ENCODE measurements around the gene PTPN4.

The PTPN4 gene

GRCh38 chr2:119947535-119947934 lies 187.8 kb downstream of the PTPN4 start:
- H3K4me3 ChIP-seq = no peak overlapping the region
- no peak for DNase-seq (ENCODE audit: low spot score)
- no peak for TF ChIP-seq CTCF (IDR thresholded peaks at IDR 0.05)
- H3K27ac ChIP-seq = no peak overlapping the region

- TF ChIP-seq CTCF (IDR thresholded peaks at IDR 0.05) = no peak
- no peak for DNase-seq (ENCODE audit: low spot score)
- Histone ChIP-seq H3K27ac (no peak overlapping the region), H3K4me3 (no peak overlapping the region)
Observed at GRCh38 chr2:119950966-119951365, 191.2 kb downstream of the PTPN4 start.

- TF ChIP-seq CTCF (IDR thresholded peaks at IDR 0.05) = no peak
- Histone ChIP-seq H3K27ac (no peak overlapping the region), H3K4me3 (no peak overlapping the region)
- DNase-seq (ENCODE audit: low spot score) = no peak
Observed at GRCh38 chr2:119958670-119959268, 199.0 kb downstream of the PTPN4 start.

- DNase-seq (ENCODE audit: low spot score) = no peak
- H3K27ac ChIP-seq = no peak overlapping the region
- no peak overlapping the region for H3K4me3 ChIP-seq
- TF ChIP-seq CTCF (IDR thresholded peaks at IDR 0.05) = no peak
Observed at GRCh38 chr2:119960821-119961220, 201.1 kb downstream of the PTPN4 start.

- TF ChIP-seq CTCF (IDR thresholded peaks at IDR 0.05) = no peak
- DNase-seq (ENCODE audit: low spot score) = no peak
Observed at GRCh38 chr2:119981896-119982295, 222.2 kb downstream of the PTPN4 start.

GRCh38 chr2:119982506-119982905 lies 222.8 kb downstream of the PTPN4 start:
- TF ChIP-seq CTCF (IDR thresholded peaks at IDR 0.05) = no peak

More at GRCh38 chr2:119981896-119982295, 222.2 kb downstream of the PTPN4 start:
- H3K4me3 ChIP-seq = no peak overlapping the region
- H3K27ac ChIP-seq = no peak overlapping the region

GRCh38 chr2:119983108-119983507 lies 223.4 kb downstream of the PTPN4 start:
- TF ChIP-seq CTCF (IDR thresholded peaks at IDR 0.05) = no peak
- no peak for DNase-seq (ENCODE audit: low spot score)
- H3K27ac ChIP-seq = no peak overlapping the region
- H3K4me3 ChIP-seq = no peak overlapping the region

More at GRCh38 chr2:119982506-119982905, 222.8 kb downstream of the PTPN4 start:
- no peak overlapping the region for H3K27ac ChIP-seq
- DNase-seq (ENCODE audit: low spot score) = no peak
- H3K4me3 ChIP-seq = no peak overlapping the region
